HCT116 (cell line): ENCODE results near the gene GCK.

Experiments
- FOSL1 ChIP-seq: IDR thresholded peaks from 2 replicates; pipeline ENCODE4 v1.6.1; 2012; ENCODE audit warnings: low read depth
- POLR2AphosphoS5 ChIP-seq: IDR thresholded peaks from 2 replicates; pipeline ENCODE4 v1.6.1; 2011; ENCODE audit warnings: mild to moderate bottlenecking, low read depth, low read length, moderate library complexity
- RAD21 ChIP-seq: IDR thresholded peaks from 2 replicates; pipeline ENCODE4 v1.6.1; 2012; ENCODE audit warnings: low read depth, mild to moderate bottlenecking
- SIN3A ChIP-seq: IDR thresholded peaks from 2 replicates; pipeline ENCODE4 v1.6.1; 2012; ENCODE audit warnings: low read depth
- TCF7L2 ChIP-seq: IDR thresholded peaks from 2 replicates; pipeline ENCODE4 v1.7.0; 2011; ENCODE audit warnings: borderline replicate concordance, inconsistent platforms; ENCODE audit not compliant: insufficient read depth, insufficient read length; ENCODE audit errors: extremely low read depth
- TF ChIP-seq, protein P1 (sequence below), 3 experiments: fragments of 200-600 bp in 1 of 3; sonication (generic) in 1 of 3; IDR thresholded peaks in 2 of 3; conservative IDR thresholded peaks in 1 of 3; 2 replicates each; pipeline ENCODE4 v1.5.1; 2012 to 2017; ENCODE audit warnings: low read depth in 2 of 3, low read length in 2 of 3, antibody characterized with exemption in 1 of 3, borderline replicate concordance in 1 of 3, control low read depth in 1 of 3, mild to moderate bottlenecking in 1 of 3, mixed read lengths in 1 of 3, mixed run types in 1 of 3, moderate library complexity in 1 of 3; ENCODE audit not compliant: insufficient read depth in 1 of 3
- TF ChIP-seq, protein P2 (sequence below): IDR thresholded peaks from 2 replicates; pipeline ENCODE4 v1.6.1; 2012; ENCODE audit warnings: low read depth

DNA sequence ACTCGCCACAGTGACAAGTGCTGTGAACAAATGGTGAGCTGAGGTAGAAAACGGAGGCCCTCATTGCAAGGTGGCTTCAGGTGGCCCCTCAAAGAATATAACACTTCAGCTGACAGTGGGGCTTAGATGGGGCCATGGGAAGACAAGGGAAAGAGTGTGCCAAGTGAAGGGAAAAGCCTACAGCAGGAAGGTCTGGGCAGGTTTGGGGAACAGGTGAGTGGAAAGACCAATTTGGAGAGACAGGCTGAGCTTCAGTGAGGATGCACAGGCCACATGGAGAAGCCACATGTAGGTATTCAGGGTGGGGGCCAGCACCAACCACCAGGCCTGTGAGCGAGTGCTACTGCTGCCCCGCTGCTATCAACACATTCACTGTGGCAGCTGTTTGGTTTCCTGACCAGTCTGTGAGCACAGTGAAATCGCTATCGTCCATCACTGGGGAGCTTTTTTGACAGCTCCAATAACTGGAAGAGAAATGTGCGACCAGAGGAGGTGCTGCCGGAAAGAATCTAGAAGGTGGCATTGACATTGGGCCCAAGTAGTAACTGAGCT, 69.3 kb downstream of the GCK start:
- no peak for TF ChIP-seq FOSL1
- TF ChIP-seq POLR2AphosphoS5: no peak
- TF ChIP-seq, protein P1, sequence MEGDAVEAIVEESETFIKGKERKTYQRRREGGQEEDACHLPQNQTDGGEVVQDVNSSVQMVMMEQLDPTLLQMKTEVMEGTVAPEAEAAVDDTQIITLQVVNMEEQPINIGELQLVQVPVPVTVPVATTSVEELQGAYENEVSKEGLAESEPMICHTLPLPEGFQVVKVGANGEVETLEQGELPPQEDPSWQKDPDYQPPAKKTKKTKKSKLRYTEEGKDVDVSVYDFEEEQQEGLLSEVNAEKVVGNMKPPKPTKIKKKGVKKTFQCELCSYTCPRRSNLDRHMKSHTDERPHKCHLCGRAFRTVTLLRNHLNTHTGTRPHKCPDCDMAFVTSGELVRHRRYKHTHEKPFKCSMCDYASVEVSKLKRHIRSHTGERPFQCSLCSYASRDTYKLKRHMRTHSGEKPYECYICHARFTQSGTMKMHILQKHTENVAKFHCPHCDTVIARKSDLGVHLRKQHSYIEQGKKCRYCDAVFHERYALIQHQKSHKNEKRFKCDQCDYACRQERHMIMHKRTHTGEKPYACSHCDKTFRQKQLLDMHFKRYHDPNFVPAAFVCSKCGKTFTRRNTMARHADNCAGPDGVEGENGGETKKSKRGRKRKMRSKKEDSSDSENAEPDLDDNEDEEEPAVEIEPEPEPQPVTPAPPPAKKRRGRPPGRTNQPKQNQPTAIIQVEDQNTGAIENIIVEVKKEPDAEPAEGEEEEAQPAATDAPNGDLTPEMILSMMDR (IDR thresholded peaks at IDR 0.05 in 2 of 3, conservative IDR thresholded peaks at IDR 0.05 in 1 of 3; ENCODE audit: borderline replicate concordance in 1 of 3, insufficient read depth in 1 of 3, low read depth in 2 of 3, low read length in 2 of 3): no peak
- TF ChIP-seq, protein P2, sequence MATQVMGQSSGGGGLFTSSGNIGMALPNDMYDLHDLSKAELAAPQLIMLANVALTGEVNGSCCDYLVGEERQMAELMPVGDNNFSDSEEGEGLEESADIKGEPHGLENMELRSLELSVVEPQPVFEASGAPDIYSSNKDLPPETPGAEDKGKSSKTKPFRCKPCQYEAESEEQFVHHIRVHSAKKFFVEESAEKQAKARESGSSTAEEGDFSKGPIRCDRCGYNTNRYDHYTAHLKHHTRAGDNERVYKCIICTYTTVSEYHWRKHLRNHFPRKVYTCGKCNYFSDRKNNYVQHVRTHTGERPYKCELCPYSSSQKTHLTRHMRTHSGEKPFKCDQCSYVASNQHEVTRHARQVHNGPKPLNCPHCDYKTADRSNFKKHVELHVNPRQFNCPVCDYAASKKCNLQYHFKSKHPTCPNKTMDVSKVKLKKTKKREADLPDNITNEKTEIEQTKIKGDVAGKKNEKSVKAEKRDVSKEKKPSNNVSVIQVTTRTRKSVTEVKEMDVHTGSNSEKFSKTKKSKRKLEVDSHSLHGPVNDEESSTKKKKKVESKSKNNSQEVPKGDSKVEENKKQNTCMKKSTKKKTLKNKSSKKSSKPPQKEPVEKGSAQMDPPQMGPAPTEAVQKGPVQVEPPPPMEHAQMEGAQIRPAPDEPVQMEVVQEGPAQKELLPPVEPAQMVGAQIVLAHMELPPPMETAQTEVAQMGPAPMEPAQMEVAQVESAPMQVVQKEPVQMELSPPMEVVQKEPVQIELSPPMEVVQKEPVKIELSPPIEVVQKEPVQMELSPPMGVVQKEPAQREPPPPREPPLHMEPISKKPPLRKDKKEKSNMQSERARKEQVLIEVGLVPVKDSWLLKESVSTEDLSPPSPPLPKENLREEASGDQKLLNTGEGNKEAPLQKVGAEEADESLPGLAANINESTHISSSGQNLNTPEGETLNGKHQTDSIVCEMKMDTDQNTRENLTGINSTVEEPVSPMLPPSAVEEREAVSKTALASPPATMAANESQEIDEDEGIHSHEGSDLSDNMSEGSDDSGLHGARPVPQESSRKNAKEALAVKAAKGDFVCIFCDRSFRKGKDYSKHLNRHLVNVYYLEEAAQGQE: no peak
- no peak for TF ChIP-seq SIN3A
- no peak for TF ChIP-seq TCF7L2
- TF ChIP-seq RAD21: no peak
